AG04449 (cell line): Measurements from ENCODE around the gene FAM110A.

Experiments
- CTCF ChIA-PET: fragments of 350-600 bp; formaldehyde crosslinking; extraction: SDS; loops from one replicate; lab custom pipeline; 2021; ENCODE audit warnings: antibody characterized with exemption; lab: Yijun Ruan, JAX
- POLR2A ChIA-PET: fragments of 400-600, 350-600 bp; formaldehyde crosslinking; extraction: SDS; loops from one replicate; lab custom pipeline; 2020; ENCODE audit warnings: antibody characterized with exemption, inconsistent platforms; lab: Yijun Ruan, JAX
- DNase-seq: peaks from one replicate; pipeline ENCODE4 v3.0.0-alpha.2; 2010; ENCODE audit warnings: low read depth, low spot score
- H3K4me3 ChIP-seq: 2 replicates; pipeline ENCODE4 v1.5.1; 2011; ENCODE audit warnings: low read depth, mild to moderate bottlenecking, control low read depth, low read length
- CTCF ChIP-seq: IDR thresholded peaks from one replicate; pipeline ENCODE4 v1.5.1; 2011; ENCODE audit warnings: mild to moderate bottlenecking, moderate library complexity, low read length, control low read depth, inconsistent platforms; ENCODE audit not compliant: insufficient read depth; ENCODE audit errors: missing control alignments

Gene FAM110A

GRCh38 chr20:833121-833449, 430 bp upstream of the FAM110A start:
- no peak for DNase-seq
- no peak for TF ChIP-seq CTCF
- CTCF ChIA-PET: interaction anchor here (2.1 to 3.6 kb wide), 3 partner anchors 14 to 123 kb away, joined by 16 to 32 read pairs (median 19); no protein-coding TSS in a partner anchor
- H3K4me3 ChIP-seq: peak overlapping the region; percentile 87
- POLR2A ChIA-PET: interaction anchor here (0.7 to 1.4 kb wide), 5 partner anchors 11 to 1316 kb away, joined by 3 to 7 read pairs (median 3); partner anchors contain the start of gene PSMF1

- DNase-seq: no peak
- TF ChIP-seq CTCF: no peak
- peak overlapping the region; percentile 87 for H3K4me3 ChIP-seq
- POLR2A ChIA-PET: no interaction called here
- CTCF ChIA-PET: interaction anchor here (0.6 to 3.6 kb wide), 3 partner anchors 19 to 668 kb away, joined by 3 to 32 read pairs (median 16); no protein-coding TSS in a partner anchor
These were observed 734 bp downstream of the FAM110A start for GRCh38 chr20:834151-834746.

GRCh38 chr20:835608-836045, 2.1 kb downstream of the FAM110A start:
- no peak for TF ChIP-seq CTCF
- no peak overlapping the region for H3K4me3 ChIP-seq
- POLR2A ChIA-PET: no interaction called here
- CTCF ChIA-PET: no interaction called here
- no peak for DNase-seq

- TF ChIP-seq CTCF: no peak
- no peak overlapping the region for H3K4me3 ChIP-seq
- ChIA-PET POLR2A (no interaction called here), CTCF (no interaction called here)
- DNase-seq: no peak
These were observed 2.7 kb downstream of the FAM110A start for GRCh38 chr20:836190-836589.

GRCh38 chr20:839015-839414, 5.5 kb downstream of the FAM110A start:
- ChIA-PET CTCF (interaction anchor here (2.4 kb wide), 1 partner anchor 116 kb away, joined by 10 read pairs; no protein-coding TSS in a partner anchor), POLR2A (no interaction called here)
- no peak overlapping the region for H3K4me3 ChIP-seq
- no peak for DNase-seq
- no peak for TF ChIP-seq CTCF

GRCh38 chr20:839626-840025, 6.1 kb downstream of the FAM110A start:
- H3K4me3 ChIP-seq: no peak overlapping the region
- CTCF ChIA-PET: no interaction called here
- TF ChIP-seq CTCF: no peak
- POLR2A ChIA-PET: no interaction called here
- DNase-seq: no peak
